HepG2 (cell line): ENCODE results near the gene RNF126. TPM values are rescaled to one million over a fixed set of nuclear protein-coding genes. Genes with fewer than 3 reads are reported as not detected.

Source experiments
- AGO2 ChIP-seq: fragments of 200-400 bp; formaldehyde crosslinking; optimal IDR thresholded peaks from 2 replicates; pipeline ENCODE3; 2017; ENCODE audit warnings: mild to moderate bottlenecking, low read depth, low read length, moderate library complexity
- CHD4 ChIP-seq: fragments of 200-600 bp; sonication (generic); IDR thresholded peaks from 2 replicates; pipeline ENCODE4 v1.7.0; 2017; ENCODE audit warnings: mild to moderate bottlenecking, low read length, borderline replicate concordance
- CREB3 ChIP-seq: sonication (generic); formaldehyde crosslinking; IDR thresholded peaks from 2 replicates; pipeline ENCODE4 v1.5.0; 2020; ENCODE audit warnings: missing genetic modification reagents
- EEA1 ChIP-seq: sonication (generic); formaldehyde crosslinking; IDR thresholded peaks from 2 replicates; pipeline ENCODE4 v1.5.1; 2020; ENCODE audit warnings: mild to moderate bottlenecking, missing genetic modification reagents, borderline replicate concordance
- FOSL2 ChIP-seq: sonication (generic); formaldehyde crosslinking; IDR thresholded peaks from 2 replicates; pipeline ENCODE4 v1.4.0; 2020; ENCODE audit warnings: missing genetic modification reagents
- IRF1 ChIP-seq: sonication (generic); formaldehyde crosslinking; IDR thresholded peaks from 2 replicates; pipeline ENCODE4 v1.4.0; 2020; ENCODE audit warnings: low read depth, mild to moderate bottlenecking, missing genetic modification reagents
- KDM5A ChIP-seq: fragments of 200-600 bp; sonication (generic); IDR thresholded peaks from 2 replicates; pipeline ENCODE4 v1.7.0; 2018; ENCODE audit warnings: antibody characterized with exemption, mild to moderate bottlenecking, low read length, borderline replicate concordance
- NFRKB ChIP-seq: fragments of 450-650 bp; IDR thresholded peaks from 2 replicates; pipeline ENCODE4 v1.6.1; 2017
- NR0B2 ChIP-seq: sonication (generic); formaldehyde crosslinking; IDR thresholded peaks from 2 replicates; pipeline ENCODE4 v1.4.0; 2020; ENCODE audit warnings: mild to moderate bottlenecking, missing genetic modification reagents
- REPIN1 ChIP-seq: sonication (generic); formaldehyde crosslinking; IDR thresholded peaks from 2 replicates; pipeline ENCODE4 v1.8.0; 2022; ENCODE audit warnings: missing genetic modification reagents, low read depth, mild to moderate bottlenecking, borderline replicate concordance
- SMAD3 ChIP-seq: sonication (generic); formaldehyde crosslinking; IDR thresholded peaks from 2 replicates; pipeline ENCODE4 v1.4.0; 2020; ENCODE audit warnings: missing genetic modification reagents
- SRSF1 ChIP-seq: fragments of 200-400 bp; formaldehyde crosslinking; optimal IDR thresholded peaks from 2 replicates; pipeline ENCODE3; 2017; ENCODE audit warnings: mild to moderate bottlenecking, low read depth, low read length, moderate library complexity
- THYN1 ChIP-seq: sonication (generic); formaldehyde crosslinking; IDR thresholded peaks from 2 replicates; pipeline ENCODE4 v1.8.1; 2023; ENCODE audit warnings: low read depth, mild to moderate bottlenecking, moderate library complexity, missing genetic modification reagents, borderline replicate concordance
- ZC3H4 ChIP-seq: sonication (generic); formaldehyde crosslinking; IDR thresholded peaks from 2 replicates; pipeline ENCODE4 v1.4.0; 2020; ENCODE audit warnings: missing genetic modification reagents, borderline replicate concordance
- ZFAT ChIP-seq: sonication (generic); formaldehyde crosslinking; conservative IDR thresholded peaks from 2 replicates; pipeline ENCODE4 v1.8.1; 2023; ENCODE audit warnings: missing genetic modification reagents, inconsistent platforms
- ZKSCAN5 ChIP-seq: sonication (generic); formaldehyde crosslinking; IDR thresholded peaks from 2 replicates; pipeline ENCODE4 v1.5.1; 2020; ENCODE audit warnings: mild to moderate bottlenecking, missing genetic modification reagents
- ZNF484 ChIP-seq: sonication (generic); formaldehyde crosslinking; IDR thresholded peaks from 2 replicates; pipeline ENCODE4 v1.5.1; 2020; ENCODE audit warnings: mild to moderate bottlenecking, low read depth, missing genetic modification reagents, borderline replicate concordance
- ZNF646 ChIP-seq: sonication (generic); formaldehyde crosslinking; IDR thresholded peaks from 2 replicates; pipeline ENCODE4 v1.9.0; 2021; ENCODE audit warnings: mild to moderate bottlenecking, missing genetic modification reagents
- ZNF772 ChIP-seq: sonication (generic); formaldehyde crosslinking; IDR thresholded peaks from 2 replicates; pipeline ENCODE4 v1.5.0; 2020; ENCODE audit warnings: mild to moderate bottlenecking, missing genetic modification reagents
- polyA plus RNA-seq, 8 experiments: library from polyadenylated mRNA; depleted of rRNA in 3 of 8; stranded (reverse) in 7 of 8; unstranded in 1 of 8; fragments of >200 nt; fragmentation: Illumina TruSeq in 4 of 8; extraction: Trizol in 4 of 8; gene quantifications; 2 replicates each; pipeline versions ENCODE4 v1.2.1 to v1.2.3, GENCODE V29; 2011 to 2016; ENCODE audit warnings: low read depth in 4 of 8, missing spikeins in 1 of 8, mixed read lengths in 1 of 8; ENCODE audit not compliant: insufficient read depth in 1 of 8
- total RNA-seq, 5 experiments: library from RNA; depleted of rRNA; stranded (reverse); fragments of >200 nt; fragmentation: Illumina TruSeq; extraction: Trizol; gene quantifications; 2 replicates each; pipeline ENCODE4 v1.2.3, GENCODE V29; 2016; ENCODE audit warnings: low read depth in 1 of 5

Gene RNF126
- total and polyA plus RNA-seq, 2 of the 13 experiments (the other 11 are each of a cell fraction or from before 2014, with no cell fraction given), result 23.2 to 34.0 TPM

GRCh38 chr19:703651-704446 lies 40.8 kb upstream of the RNF126 start (continued):
- TF ChIP-seq FOSL2 (peak; percentile 21; the same call in 1 of the 2 replicates), ZNF484 (no peak), ZKSCAN5 (CRISPR knock-in tag) (no peak; the same call in 1 of the 2 replicates), EEA1 (CRISPR knock-in tag) (no peak), NR0B2 (CRISPR knock-in tag) (no peak), ZNF772 (CRISPR knock-in tag) (no peak), AGO2 (no peak), ZNF646 (CRISPR knock-in tag) (no peak), KDM5A (no peak), ZFAT (CRISPR knock-in tag) (no peak), THYN1 (CRISPR knock-in tag) (0 out of 2 replicates have a peak, but pooled peaks have one; percentile 82), ZC3H4 (CRISPR knock-in tag) (no peak), IRF1 (CRISPR knock-in tag) (no peak), SMAD3 (no peak), CHD4 (no peak), NFRKB (no peak), SRSF1 (peak; percentile 1), REPIN1 (CRISPR knock-in tag) (peak; percentile 49; the same call in 1 of the 2 replicates), CREB3 (CRISPR knock-in tag) (no peak)
